ENCODE results near the gene B3GNT9. TPM values are rescaled to one million over a fixed set of nuclear protein-coding genes. Genes with fewer than 3 reads are reported as not detected.
"Not testable (repeated sequence)": the region's sequence is repeated elsewhere in the genome, so short reads cannot be mapped to it uniquely, and the experiment has no call there.

The B3GNT9 gene
- total and polyA plus RNA-seq, 8 donors: 1.8 to 9.3 (median 3.6) TPM

- Histone ChIP-seq H3K4me1 (no peaks in the 10 kb centered on the region), H3K27ac (no peak overlapping the region), H3K36me3 (peaks cover 0 to 7% (median 0%) of the 10 kb centered on the region in 3 donors), H3K27me3 (no peaks in the 10 kb centered on the region), H3K9me3 (no peaks in the 10 kb centered on the region), H3K4me3 (no peak overlapping the region)
- no peak for FAIRE-seq
- no peak for ATAC-seq
- DNase-seq: no peak
- no peak for TF ChIP-seq CTCF (IDR thresholded peaks at IDR 0.05)
- intact Hi-C loops (cut with DNase I): no loop called here
These were observed 22.4 kb downstream of the B3GNT9 start for GRCh38 chr16:67128417-67128816.

- intact Hi-C loops (cut with DNase I); H3K9me3 ChIP-seq; H3K4me3 ChIP-seq; ATAC-seq; H3K36me3 ChIP-seq; H3K4me1 ChIP-seq; FAIRE-seq; H3K27me3 ChIP-seq; DNase-seq; H3K27ac ChIP-seq: not testable (repeated sequence)
- 95 to 96% methylated on average over 5 of the region's 5 CpGs for WGBS, 2 donors
These were observed 28.0 kb downstream of the B3GNT9 start for GRCh38 chr16:67122799-67123198.

- H3K36me3 ChIP-seq: peaks cover 0 to 4% (median 0%) of the 10 kb centered on the region in 3 donors
- H3K27ac ChIP-seq: no peak overlapping the region
- DNase-seq (no peak), FAIRE-seq (no peak), ATAC-seq (no peak)
- no peak for TF ChIP-seq CTCF (IDR thresholded peaks at IDR 0.05)
- intact Hi-C loops (cut with DNase I): no loop called here
- no peak overlapping the region for H3K4me3 ChIP-seq
- 79 to 85% methylated on average over 5 of the region's 5 CpGs for WGBS, 2 donors
- no peaks in the 10 kb centered on the region for H3K27me3 ChIP-seq
- no peaks in the 10 kb centered on the region for H3K4me1 ChIP-seq
- no peaks in the 10 kb centered on the region for H3K9me3 ChIP-seq
These were observed 30.8 kb downstream of the B3GNT9 start for GRCh38 chr16:67120025-67120424.

GRCh38 chr16:67117716-67118115 lies 33.1 kb downstream of the B3GNT9 start:
- ATAC-seq (no peak), FAIRE-seq (no peak), DNase-seq (no peak)
- Histone ChIP-seq H3K27ac (no peak overlapping the region), H3K27me3 (no peaks in the 10 kb centered on the region), H3K4me3 (no peak overlapping the region), H3K9me3 (no peaks in the 10 kb centered on the region), H3K36me3 (peaks cover 0 to 4% (median 0%) of the 10 kb centered on the region in 3 donors), H3K4me1 (peaks cover 0 to 4% (median 0%) of the 10 kb centered on the region in 3 donors)
- no peak for TF ChIP-seq CTCF (IDR thresholded peaks at IDR 0.05)
- intact Hi-C loops (cut with DNase I): no loop called here
- WGBS, 2 donors: 98 to 99% methylated on average over 9 of the region's 9 CpGs

- intact Hi-C loops (cut with DNase I): no loop called here
- Histone ChIP-seq H3K4me3 (no peak overlapping the region), H3K9me3 (no peaks in the 10 kb centered on the region), H3K4me1 (peaks cover 0 to 4% (median 0%) of the 10 kb centered on the region in 3 donors), H3K27me3 (no peaks in the 10 kb centered on the region), H3K36me3 (peaks cover 0 to under 1% (median 0%) of the 10 kb centered on the region in 3 donors), H3K27ac (no peak overlapping the region)
- ATAC-seq: no peak
- 77% methylated on average over 13 of the region's 13 CpGs for WGBS, 2 donors
- no peak for TF ChIP-seq CTCF (IDR thresholded peaks at IDR 0.05)
- FAIRE-seq: no peak
- no peak for DNase-seq
These were observed 34.1 kb downstream of the B3GNT9 start for GRCh38 chr16:67116388-67117311.
